Epidermal melanocyte (primary cell): ENCODE measurements around the gene PXN.
A peak's percentile ranks its signal among the peaks of the same experiment; 100 is the strongest.

Source experiments
- DNase-seq: peaks from one replicate; pipeline ENCODE4 v3.0.0; 2011; ENCODE audit warnings: low spot score; ENCODE audit not compliant: insufficient read length

The PXN gene

DNA sequence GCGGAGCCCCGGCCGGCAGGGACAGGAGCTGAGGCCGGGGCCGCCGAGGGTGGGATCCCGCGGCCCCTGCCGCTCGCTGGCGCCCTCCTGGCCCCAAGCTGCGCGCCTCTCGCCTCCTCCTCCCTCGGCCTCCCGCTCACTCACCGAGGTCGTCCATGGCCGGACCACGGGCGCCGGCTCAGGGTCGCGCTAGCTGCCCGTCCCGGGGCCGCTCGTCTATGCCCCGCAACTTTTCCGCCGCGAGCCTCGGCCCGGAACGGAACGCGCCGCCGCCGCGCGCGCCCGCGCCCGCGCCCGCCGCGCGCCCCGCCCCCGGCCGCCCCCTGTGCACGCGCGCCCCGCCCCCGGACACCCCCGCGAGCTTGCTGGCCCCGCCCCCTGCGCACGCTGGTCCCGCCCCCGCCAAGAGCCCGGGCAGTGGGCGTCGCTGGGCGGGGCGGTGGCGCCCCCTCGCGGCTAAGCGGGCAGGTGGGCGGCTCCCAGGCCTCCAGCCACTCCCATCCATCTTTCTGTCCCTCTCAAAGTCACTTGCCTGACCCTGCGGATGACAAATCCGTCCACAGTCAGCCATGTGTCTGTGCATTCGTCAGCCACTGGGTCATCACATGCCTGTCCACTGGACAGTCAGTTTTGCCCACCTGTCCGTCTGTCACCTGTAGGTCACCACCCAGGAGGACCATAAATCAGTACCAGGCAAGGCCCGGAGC is at the start of gene PXN:
PXN (minus strand) TSS at position 258 of the 707 bp plus-strand sequence; CDS start at position 157, 101 bp downstream.
- DNase-seq: peak; percentile 64

DNA sequence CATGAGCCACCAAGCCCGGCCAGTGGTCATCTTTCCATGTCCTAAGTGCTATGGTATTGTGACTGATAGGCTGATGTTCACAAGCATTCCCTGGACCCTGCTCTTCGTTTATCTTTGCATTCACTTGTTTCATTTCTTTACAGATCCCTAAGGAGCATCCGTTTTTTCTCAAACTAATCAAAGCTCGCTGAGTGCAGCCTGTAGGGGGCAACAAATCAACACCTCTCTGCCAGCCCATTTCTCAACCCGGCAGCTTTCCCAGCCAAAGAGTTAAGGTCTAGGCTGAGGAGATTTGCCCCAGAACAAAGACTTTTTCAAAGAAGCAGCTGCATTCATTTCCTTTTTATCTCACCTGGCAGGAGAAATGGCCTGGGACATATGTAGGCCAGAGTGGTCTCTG is 48.7 kb upstream of the PXN start:
- DNase-seq: no peak

DNA sequence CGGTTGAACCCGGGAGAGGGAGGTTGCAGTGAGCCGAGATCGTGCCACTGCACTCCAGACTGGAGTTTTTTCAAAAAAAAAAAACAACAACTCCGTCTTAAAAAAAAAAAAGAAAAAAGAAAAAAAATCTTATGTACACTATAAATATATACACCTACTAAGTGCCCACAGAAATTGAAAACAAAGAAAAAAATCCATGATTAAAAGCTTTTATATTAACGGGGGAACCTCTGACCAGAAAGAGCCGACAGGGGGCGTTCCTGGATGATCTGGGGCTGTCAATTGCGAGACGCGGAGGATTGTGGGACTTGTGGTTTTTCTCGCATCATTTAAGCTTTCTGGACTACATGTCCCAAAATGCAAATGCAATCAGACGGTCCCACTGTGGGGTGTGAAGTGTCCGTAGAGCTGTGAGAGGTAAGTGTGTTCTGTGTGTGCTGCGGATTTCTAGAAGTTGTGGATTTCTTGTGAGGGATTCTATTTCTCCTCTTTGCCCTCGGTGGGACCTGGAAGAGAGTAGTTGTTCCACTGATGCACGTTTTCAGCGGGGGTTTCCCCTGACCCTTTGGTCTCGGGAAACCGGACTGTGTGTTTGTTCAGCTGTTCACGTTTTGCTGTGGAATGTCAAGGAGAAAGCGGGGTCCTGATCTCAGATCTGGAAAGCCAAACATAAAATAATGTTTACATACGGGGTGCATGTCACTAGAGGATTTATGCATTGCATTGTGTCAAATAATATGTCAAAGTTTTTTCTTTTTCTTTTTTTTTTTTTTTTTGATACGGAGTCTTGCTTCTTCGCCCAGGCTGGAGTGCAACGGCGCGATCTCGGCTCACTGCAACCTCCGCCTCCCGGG is 36.7 kb upstream of the PXN start, which contains the start of gene SIRT4:
SIRT4 (plus strand) TSS at position 360 of the 854 bp plus-strand sequence. CDS start 1,241 bp downstream, outside the sequence.
- peak; percentile 99 for DNase-seq

DNA sequence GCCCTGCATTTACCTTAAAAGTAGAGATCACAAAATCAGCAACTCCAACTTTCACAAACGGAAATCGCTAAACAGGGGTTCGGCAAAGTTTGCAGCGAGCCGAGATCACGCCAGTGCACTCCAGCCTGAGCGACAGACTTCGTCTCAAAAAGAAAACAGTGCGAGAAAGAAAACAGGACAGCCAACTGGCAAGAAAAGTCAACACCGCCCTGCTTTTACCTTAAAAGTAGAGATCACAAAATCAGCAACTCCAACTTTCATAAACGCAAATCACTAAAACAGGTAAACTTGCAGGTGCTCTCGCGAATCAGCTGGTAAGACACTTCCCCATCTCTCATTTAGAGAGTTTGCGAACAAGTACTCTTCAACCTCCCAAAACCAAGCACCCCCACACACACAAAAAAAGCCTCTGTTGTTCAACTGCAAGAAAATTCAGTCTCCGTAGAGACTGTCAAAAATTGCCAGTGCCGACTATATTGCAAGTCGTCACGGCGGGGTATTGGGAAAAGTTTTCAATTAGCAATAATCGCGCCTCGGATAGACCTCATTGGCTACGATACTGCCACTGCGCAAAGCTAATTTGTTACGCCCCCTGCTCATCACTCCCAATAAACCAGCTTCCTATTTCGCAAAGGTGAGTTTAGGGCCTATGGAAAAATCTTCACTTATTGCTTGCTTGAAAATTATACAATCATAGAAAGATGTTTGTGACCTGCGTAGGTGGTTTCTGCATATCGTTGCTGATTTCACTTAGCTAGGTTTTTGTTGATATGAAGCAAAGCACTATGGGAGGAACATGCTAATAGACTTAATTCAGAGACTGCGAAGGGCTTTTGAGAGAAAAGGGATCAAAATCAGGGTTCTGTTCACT is 27.4 kb upstream of the PXN start, which contains the start of gene RNU4-1:
RNU4-1 (minus strand) TSS at position 577 of the 871 bp plus-strand sequence.
- peak; percentile 40 for DNase-seq

DNA sequence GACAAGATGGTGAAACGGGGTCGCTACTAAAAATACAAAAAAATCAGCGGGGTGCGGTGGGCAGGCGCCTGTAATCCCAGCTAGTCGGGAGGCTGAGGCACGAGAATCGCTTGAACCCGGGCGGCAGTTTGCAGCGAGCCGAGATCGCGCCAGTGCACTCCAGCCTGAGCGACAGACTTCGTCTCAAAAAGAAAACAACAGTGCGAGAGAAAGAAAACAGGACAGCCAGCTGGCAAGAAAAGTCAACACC is 26.8 kb upstream of the PXN start:
- no peak for DNase-seq

DNA sequence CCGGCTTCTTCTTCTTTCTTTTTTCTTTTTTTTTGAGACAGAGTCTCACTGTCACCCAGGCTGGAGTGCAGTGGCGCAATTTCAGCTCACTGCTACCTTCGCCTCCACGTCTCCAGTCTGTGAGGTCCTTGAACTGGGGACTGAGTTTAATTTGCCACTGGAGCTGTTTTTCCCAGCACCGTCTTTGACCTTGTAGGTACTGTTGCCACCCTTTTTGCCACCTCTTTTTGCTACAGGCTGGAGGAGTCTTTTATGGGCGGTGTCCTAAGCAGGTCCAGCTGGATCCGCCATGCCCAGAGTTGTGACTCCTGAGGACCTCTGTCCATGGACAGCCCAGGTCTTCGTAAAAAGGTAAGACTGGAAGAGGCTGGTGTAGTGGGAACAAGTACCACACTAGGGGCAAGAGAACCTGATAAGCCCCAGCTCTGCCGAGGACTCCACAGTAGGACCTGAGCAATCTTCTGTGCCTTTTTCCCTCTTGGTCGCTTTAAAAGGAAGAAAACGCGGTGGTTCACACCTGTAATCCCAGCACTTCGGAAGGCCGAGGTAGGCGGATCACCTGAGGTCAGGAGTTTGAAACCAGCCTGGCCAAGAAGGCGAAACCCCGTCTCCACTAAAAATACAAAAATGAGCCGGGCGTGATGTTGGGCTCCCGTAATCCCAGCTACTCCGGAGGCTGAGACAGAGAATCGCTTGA is 25.2 kb upstream of the PXN start:
- DNase-seq: no peak

DNA sequence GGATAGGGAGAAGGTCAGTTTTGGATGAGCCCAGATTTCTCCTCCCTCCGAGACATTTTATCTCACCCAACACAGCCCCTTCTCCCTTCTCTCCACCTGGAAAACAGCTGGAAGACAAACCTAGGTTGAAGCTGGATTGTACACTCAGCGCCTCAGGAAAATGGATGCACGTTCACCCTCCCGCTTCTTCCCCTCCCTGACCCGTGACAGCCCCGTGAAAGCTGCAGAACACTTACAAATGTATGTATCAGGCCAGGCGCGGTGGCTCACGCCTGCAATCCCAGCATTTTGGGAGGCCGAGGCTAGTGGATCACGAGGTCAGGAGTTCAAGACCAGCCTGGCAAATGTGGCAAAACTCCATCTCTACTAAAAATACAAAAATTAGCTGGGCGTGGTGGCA is 22.0 kb upstream of the PXN start:
- no peak for DNase-seq

DNA sequence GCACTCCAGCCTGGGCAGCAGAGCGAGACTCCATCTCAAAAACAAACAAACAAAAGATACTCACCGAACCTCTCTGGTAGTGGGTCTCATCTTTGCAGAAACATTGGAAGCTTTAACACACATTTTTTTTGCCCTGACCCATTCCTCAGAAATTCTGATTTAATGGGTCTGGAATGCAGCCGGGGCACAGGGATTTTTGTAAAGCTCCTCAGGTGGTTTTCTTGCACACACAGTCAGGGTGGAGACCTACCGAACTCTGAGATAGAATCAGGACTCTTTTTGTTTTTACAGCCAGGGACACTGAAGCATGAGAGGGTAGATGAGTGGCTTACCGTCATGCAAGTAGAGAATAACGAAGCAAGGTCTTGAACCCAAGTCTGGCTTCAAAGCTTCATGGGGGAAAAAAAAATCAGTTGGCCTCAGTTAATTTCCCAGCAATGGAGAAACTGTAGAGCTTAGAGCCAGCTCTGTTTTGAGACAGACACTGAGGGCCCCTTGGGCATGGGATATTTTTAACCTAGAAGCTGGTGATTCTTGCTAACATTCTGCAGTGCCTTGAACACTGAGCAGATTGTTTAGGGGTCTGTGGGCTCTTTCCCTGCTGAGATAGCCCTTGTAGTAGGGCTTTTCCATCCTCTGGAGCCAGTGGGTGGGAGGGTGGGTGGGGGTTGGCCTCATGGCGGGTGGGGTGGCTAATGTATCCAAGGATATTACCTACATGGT is 21.4 kb upstream of the PXN start:
- peak; percentile 21 for DNase-seq

DNA sequence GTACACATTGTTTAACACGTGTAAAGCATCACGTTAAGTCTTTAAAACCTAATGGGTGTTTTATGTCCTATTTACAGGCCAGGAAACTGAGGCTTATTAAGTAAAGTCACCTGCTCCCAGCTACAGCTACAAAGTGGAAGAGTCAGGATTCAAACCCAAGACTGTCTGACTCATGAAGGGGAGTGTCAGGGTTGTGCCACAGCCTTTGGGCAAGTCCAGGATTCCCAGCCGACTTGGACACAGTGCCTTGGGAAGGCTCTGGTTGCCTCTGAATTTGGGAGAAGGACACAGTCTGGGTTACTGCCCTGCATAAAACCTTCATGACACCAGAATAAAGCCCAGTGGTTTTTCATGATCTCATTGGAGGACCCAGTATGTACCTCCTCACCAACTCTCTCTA is 18.9 kb upstream of the PXN start:
- no peak for DNase-seq

DNA sequence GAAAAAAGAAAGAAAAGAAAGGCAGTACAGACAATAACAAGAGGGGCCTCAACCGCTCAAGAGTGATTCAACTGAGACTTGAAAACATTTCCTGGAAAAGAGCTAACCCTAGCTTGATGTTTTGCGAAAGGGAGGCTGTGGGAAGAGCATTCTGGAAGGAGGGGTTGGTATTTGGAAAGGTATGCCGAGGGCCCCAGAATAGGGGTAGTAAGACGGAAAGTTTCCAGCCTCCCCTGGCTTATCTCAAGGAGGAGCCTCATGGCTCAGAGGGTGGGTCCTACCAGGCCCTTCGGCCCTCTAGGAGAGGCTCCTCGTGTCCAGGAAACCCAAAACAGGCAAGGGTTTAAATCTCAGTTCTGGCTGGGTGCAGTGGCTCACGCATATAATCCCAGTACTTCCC is 17.8 kb upstream of the PXN start:
- no peak for DNase-seq

DNA sequence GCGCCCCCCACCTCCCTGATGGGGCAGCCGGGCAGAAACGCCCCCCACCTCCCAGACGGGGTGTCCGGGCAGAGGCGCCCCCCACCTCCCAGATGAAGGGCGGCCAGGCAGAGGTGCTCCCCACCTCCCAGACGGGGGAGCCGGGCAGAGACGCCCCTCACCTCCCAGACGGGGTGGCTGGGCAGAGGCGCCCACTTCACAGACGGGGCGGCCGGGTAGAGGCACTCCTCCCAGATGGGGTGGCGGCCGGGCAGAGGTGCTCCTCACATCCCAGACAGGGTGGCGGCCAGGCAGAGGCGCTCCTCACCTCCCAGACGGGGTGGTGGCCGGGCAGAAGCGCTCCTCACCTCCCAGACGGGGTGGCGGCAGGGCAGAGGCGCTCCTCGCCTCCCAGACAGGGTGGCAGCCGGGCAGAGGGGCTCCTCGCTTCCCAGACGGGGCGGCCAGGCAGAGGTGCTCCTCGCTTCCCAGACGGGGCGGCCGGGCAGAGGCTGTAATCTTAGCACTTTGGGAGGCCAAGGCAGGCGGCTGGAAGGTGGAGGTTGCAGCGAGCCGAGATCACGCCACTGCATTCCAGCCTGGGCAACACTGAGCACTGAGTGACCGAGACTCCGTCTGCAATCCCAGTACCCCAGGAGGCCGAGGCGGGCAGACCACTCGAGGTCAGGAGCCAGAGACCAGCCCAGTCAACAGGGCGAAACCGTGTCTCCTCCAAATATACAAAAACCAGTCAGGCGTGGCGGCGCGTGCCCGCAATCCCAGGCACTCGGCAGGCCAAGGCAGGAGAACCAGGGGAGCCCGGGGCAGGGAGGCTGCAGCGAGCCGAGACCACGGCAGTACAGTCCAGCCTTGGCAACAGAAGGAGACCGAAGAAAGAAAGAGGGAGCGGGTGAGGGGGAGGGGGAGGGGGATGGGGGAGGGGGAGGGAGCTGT is 12.9 kb upstream of the PXN start:
- DNase-seq: no peak

DNA sequence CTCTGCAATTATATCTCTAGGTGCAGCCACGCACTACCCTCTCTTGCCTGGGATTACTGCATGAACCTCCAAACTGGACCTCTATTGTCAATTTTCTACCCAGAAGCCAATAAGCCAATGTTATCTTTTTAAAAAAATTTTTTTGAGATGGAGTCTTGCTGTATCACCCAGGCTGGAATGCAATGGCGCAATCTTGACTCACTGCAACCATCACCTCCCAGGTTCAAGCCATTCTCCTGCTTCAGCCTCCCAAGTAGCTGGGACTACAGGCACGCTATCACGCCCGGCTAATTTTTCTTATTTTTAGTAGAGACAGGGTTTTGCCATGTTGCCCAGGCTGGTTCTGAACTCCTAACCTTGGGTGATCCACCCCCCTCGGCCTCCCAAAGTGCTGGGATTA is 11.2 kb upstream of the PXN start:
- DNase-seq: no peak

DNA sequence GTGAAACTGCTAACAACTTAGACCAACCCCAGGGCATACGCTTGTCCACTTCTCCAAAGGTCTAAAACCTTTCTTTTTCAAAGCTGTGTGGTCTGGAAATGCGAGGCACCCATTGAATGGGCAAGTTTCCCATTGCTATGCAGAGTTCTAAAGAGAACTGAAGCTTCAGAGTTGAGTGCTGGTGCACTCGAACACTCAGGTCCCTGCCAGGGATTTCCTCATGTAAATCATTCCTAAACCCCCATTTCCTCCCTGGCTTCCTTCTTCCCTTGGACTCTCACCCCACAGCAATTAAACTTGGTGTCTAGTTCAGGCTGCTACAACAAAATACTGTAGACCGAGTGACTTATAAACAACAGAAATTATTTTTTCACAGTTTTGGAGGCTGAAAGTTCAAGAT is 2.2 kb upstream of the PXN start:
- DNase-seq: no peak

DNA sequence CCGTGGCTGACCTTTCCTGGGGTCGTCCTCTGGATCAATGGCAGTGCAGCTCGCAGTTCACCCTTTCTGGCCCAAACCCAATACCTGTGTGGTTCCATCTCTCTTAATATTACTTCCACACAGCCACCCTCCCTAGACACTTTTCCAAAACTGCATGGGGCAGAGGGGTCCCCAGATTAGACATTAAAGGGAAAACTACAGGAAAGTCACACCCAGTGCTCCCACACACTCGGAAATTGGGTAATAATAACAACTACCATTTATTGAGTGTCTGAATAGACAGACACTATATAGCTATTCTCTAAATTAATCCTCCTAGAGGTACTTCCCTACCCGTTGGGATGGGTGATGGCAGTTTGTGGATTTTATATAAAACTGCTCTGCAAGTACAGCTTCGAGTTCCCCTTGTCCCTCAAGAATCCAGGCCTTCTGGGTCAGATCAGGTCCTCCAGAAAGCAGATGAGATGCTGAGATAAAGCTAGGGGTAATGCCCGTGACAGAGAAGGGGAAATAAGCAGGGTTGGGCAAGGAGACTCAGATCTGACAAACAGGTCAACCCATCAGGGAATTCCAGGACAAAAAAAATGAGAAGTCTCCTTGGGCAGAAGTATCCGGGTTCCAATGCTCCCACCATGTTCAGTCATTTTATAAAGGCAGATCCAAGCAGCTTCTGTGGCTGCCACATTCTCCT is 795 bp upstream of the PXN start:
- no peak for DNase-seq

DNA sequence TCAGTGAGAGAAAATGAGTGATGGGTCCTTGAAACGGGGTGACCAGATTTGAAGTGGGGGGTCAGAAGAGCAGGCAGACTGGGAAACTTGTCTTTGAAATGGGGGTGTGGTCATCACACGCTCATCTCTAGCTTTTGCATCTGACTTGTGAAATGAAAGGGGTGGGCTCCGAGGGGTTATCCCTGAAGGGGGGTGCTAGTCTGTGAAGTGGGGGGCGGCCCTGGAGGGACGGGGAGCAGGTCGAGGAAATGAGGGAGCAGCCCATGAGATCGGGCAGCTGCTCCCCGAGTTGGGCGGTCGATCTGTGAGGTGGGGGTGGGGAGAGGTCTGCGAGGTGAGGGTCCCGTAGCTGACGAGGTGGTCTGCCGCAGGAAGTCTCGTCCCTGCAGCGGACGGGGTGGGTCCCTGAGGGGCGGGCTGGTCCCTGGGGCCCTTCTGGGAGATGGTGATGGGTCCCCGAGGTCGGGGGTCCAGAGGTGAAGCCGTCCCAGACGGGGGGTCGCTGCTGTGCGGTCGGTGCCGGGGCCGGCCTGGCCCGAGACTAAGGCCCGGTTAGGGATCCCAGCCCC is 542 bp downstream of the PXN start:
- DNase-seq: no peak

DNA sequence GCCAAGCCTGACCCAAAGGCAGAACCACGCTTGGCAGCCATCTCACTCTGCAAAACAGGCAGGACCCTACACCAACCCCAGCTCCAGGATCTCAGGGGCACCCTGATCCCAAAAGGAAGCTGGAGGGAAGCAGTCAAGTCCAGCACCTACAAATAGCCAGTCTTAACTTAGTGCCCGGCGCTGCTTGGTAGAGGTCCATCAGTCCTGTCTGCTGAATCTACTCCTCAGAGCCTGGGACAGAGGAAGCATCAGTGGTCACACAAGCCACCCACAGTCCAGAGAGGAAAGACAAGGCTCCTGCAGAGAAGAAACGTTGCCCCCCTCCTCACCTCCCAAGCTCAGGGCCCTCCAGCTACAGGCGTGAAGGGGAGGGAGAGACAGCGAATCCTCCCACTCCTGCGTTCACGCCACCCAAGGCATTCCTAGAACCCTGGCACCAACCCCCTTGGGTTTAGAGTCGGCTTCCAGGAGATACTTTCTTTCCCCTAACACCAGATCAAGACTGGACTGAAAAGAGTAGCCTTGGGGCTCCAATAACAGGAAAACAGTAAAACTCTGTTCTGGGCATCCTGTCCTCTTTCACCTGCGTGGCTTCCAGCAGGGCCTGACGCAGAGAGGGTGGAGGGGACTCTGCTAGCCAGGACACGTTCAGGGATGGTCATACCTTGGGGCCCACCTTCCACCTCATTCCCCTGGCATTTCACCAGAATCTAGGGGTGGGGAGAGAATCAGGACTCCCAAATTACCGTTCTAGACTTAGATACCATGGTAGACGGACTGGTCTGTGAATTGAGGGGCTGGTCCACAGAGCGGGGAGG is 1.2 kb downstream of the PXN start:
- DNase-seq: no peak

DNA sequence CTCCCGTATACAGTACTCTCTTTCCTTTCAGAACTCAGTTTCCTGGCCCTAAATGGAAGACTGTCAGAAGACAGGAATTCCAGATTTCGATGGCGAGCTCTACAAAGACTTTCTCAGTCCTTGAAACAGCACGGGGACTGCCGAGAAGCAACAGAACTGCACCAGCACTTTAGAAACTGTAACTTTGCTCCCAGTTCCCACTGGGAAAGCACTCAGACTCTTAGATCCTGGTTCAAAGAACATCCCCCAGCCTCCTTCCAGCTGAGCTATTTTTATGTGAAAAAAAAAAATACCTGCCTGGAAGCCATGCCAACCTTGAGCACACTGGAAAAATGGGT is 1.8 kb downstream of the PXN start:
- DNase-seq: no peak
